ENCODE data around the gene ALG11. TPM values are rescaled to one million over a fixed set of nuclear protein-coding genes. Genes with fewer than 3 reads are reported as not detected.
A peak's percentile ranks its signal among the peaks of the same experiment; 100 is the strongest.
"Not testable (repeated sequence)": the region's sequence is repeated elsewhere in the genome, so short reads cannot be mapped to it uniquely, and the experiment has no call there.

ALG11 gene
- total RNA-seq, 6 donors from 2014 or later = 10.5 to 34.4 (median 22.7) TPM

GRCh38 chr13:52048516-52048915, 36.3 kb downstream of the ALG11 start:
- Histone ChIP-seq H3K27me3 (no peaks in the 10 kb centered on the region), H3K4me1 (no peaks in the 10 kb centered on the region), H3K4me3 (no peak overlapping the region), H3K27ac (no peak overlapping the region), H3K36me3 (no peaks in the 10 kb centered on the region), H3K9me3 (no peaks in the 10 kb centered on the region)
- DNase-seq (no peak), ATAC-seq (ENCODE audit: low FRiP score in 2 of 2) (no peak)
- TF ChIP-seq CTCF (IDR thresholded peaks at IDR 0.05) = no peak
- no peak for TF ChIP-seq POLR2AphosphoS5 (IDR thresholded peaks at IDR 0.05)
- TF ChIP-seq POLR2A (IDR thresholded peaks at IDR 0.05) = no peak
- TF ChIP-seq EP300 (IDR thresholded peaks at IDR 0.05) = no peak
- 65 to 75% methylated on average over 2 of the region's 2 CpGs for WGBS, 2 donors

- H3K4me1 ChIP-seq = no peaks in the 10 kb centered on the region
- DNase-seq (no peak), ATAC-seq (ENCODE audit: low FRiP score in 2 of 2) (no peak)
These were observed 39.2 kb downstream of the ALG11 start for GRCh38 chr13:52051400-52051799.

GRCh38 chr13:52053460-52053859, 41.3 kb downstream of the ALG11 start:
- DNase-seq = no peak
- TF ChIP-seq CTCF (IDR thresholded peaks at IDR 0.05) = no peak
- TF ChIP-seq POLR2AphosphoS5 (IDR thresholded peaks at IDR 0.05) = no peak
- TF ChIP-seq EP300 (IDR thresholded peaks at IDR 0.05) = no peak
- no peak for TF ChIP-seq POLR2A (IDR thresholded peaks at IDR 0.05)
- no peaks in the 10 kb centered on the region for H3K36me3 ChIP-seq

More at GRCh38 chr13:52051400-52051799, 39.2 kb downstream of the ALG11 start:
- no peaks in the 10 kb centered on the region for H3K9me3 ChIP-seq
- no peak overlapping the region for H3K27ac ChIP-seq
- no peaks in the 10 kb centered on the region for H3K36me3 ChIP-seq
- TF ChIP-seq CTCF (IDR thresholded peaks at IDR 0.05) (no peak), POLR2AphosphoS5 (IDR thresholded peaks at IDR 0.05) (no peak), POLR2A (IDR thresholded peaks at IDR 0.05) (no peak), EP300 (IDR thresholded peaks at IDR 0.05) (no peak)
- no peak overlapping the region for H3K4me3 ChIP-seq
- WGBS, 2 donors = 80 to 86% methylated on average over 7 of the region's 7 CpGs
- no peaks in the 10 kb centered on the region for H3K27me3 ChIP-seq

GRCh38 chr13:52061064-52061463, 48.9 kb downstream of the ALG11 start:
- H3K27me3 ChIP-seq; H3K9me3 ChIP-seq; H3K4me1 ChIP-seq; ATAC-seq (ENCODE audit: low FRiP score in 2 of 2); DNase-seq; H3K36me3 ChIP-seq; H3K4me3 ChIP-seq; H3K27ac ChIP-seq: not testable (repeated sequence)
- WGBS, 2 donors = 73 to 74% methylated on average over 2 to 3 of the region's 3 CpGs

More at GRCh38 chr13:52053460-52053859, 41.3 kb downstream of the ALG11 start:
- Histone ChIP-seq H3K4me1 (no peaks in the 10 kb centered on the region), H3K27me3 (no peaks in the 10 kb centered on the region), H3K27ac (no peak overlapping the region), H3K9me3 (no peaks in the 10 kb centered on the region), H3K4me3 (no peak overlapping the region)
- ATAC-seq (ENCODE audit: low FRiP score in 2 of 2) = no peak
- WGBS, 2 donors = 91 to 92% methylated on average over 4 of the region's 4 CpGs

GRCh38 chr13:52061587-52061986, 49.4 kb downstream of the ALG11 start:
- no peak for TF ChIP-seq CTCF (IDR thresholded peaks at IDR 0.05)
- no peak for TF ChIP-seq POLR2AphosphoS5 (IDR thresholded peaks at IDR 0.05)
- TF ChIP-seq EP300 (IDR thresholded peaks at IDR 0.05) = no peak
- no peak for TF ChIP-seq POLR2A (IDR thresholded peaks at IDR 0.05)
- DNase-seq (no peak), ATAC-seq (ENCODE audit: low FRiP score in 2 of 2) (no peak)
- H3K9me3 ChIP-seq = peaks cover 0 to 9% (median 5%) of the 10 kb centered on the region in 4 donors
- no peaks in the 10 kb centered on the region for H3K4me1 ChIP-seq
- no peak overlapping the region for H3K4me3 ChIP-seq
- WGBS, 2 donors = 16 to 21% methylated on average over 3 of the region's 3 CpGs
- peak overlapping the region in 1 of 4 donors; percentile 62 for H3K27ac ChIP-seq
- H3K36me3 ChIP-seq = no peaks in the 10 kb centered on the region
- H3K27me3 ChIP-seq = no peaks in the 10 kb centered on the region
